ENCODE results near the gene SOCS2.

The SOCS2 gene

GRCh38 chr12:93565760-93566159 is 6.7 kb upstream of the SOCS2 start:
- in situ Hi-C loops (cut with MboI; ENCODE audit: low sequenced_read_pairs) = no loop called here

- in situ Hi-C loops (cut with MboI; ENCODE audit: low sequenced_read_pairs) = no loop called here
Observed at GRCh38 chr12:93567174-93567573, 5.3 kb upstream of the SOCS2 start.

- in situ Hi-C loops (cut with MboI; ENCODE audit: low sequenced_read_pairs) = no loop called here
Observed at GRCh38 chr12:93568091-93568490, 4.4 kb upstream of the SOCS2 start.

GRCh38 chr12:93569301-93569655 is 3.2 kb upstream of the SOCS2 start:
- in situ Hi-C loops (cut with MboI; ENCODE audit: low sequenced_read_pairs) = no loop called here

GRCh38 chr12:93569656-93570551 is 2.6 kb upstream of the SOCS2 start:
- in situ Hi-C loops (cut with MboI; ENCODE audit: low sequenced_read_pairs) = no loop called here

- in situ Hi-C loops (cut with MboI; ENCODE audit: low sequenced_read_pairs) = no loop called here
Observed at GRCh38 chr12:93570552-93571364, 1.7 kb upstream of the SOCS2 start.

- in situ Hi-C loops (cut with MboI; ENCODE audit: low sequenced_read_pairs) = no loop called here
Observed at GRCh38 chr12:93571365-93571924, 1.0 kb upstream of the SOCS2 start.

- in situ Hi-C loops (cut with MboI; ENCODE audit: low sequenced_read_pairs) = no loop called here
Observed at GRCh38 chr12:93572712-93573551, 457 bp downstream of the SOCS2 start.

- in situ Hi-C loops (cut with MboI; ENCODE audit: low sequenced_read_pairs) = no loop called here
Observed at GRCh38 chr12:93573552-93574223, 1.2 kb downstream of the SOCS2 start.

GRCh38 chr12:93577222-93577621 is 4.7 kb downstream of the SOCS2 start:
- in situ Hi-C loops (cut with MboI; ENCODE audit: low sequenced_read_pairs) = no loop called here

- in situ Hi-C loops (cut with MboI; ENCODE audit: low sequenced_read_pairs) = no loop called here
Observed at GRCh38 chr12:93578221-93578620, 5.7 kb downstream of the SOCS2 start.

- in situ Hi-C loops (cut with MboI; ENCODE audit: low sequenced_read_pairs) = no loop called here
Observed at GRCh38 chr12:93580682-93581081, 8.2 kb downstream of the SOCS2 start.

- in situ Hi-C loops (cut with MboI; ENCODE audit: low sequenced_read_pairs) = no loop called here
Observed at GRCh38 chr12:93581370-93581769, 8.9 kb downstream of the SOCS2 start.

- in situ Hi-C loops (cut with MboI; ENCODE audit: low sequenced_read_pairs) = no loop called here
Observed at GRCh38 chr12:93582351-93582750, 9.9 kb downstream of the SOCS2 start.

GRCh38 chr12:93583627-93584392 is 11.3 kb downstream of the SOCS2 start:
- in situ Hi-C loops (cut with MboI; ENCODE audit: low sequenced_read_pairs) = no loop called here

- in situ Hi-C loops (cut with MboI; ENCODE audit: low sequenced_read_pairs) = no loop called here
Observed at GRCh38 chr12:93585247-93585646, 12.8 kb downstream of the SOCS2 start.

- in situ Hi-C loops (cut with MboI; ENCODE audit: low sequenced_read_pairs) = no loop called here
Observed at GRCh38 chr12:93587611-93588010, 15.1 kb downstream of the SOCS2 start.

GRCh38 chr12:93589081-93589480 is 16.6 kb downstream of the SOCS2 start:
- in situ Hi-C loops (cut with MboI; ENCODE audit: low sequenced_read_pairs) = no loop called here

GRCh38 chr12:93591137-93591868 is 18.8 kb downstream of the SOCS2 start:
- in situ Hi-C loops (cut with MboI; ENCODE audit: low sequenced_read_pairs) = no loop called here
